ENCODE data around the gene CACNA2D3.

The CACNA2D3 gene

DNA sequence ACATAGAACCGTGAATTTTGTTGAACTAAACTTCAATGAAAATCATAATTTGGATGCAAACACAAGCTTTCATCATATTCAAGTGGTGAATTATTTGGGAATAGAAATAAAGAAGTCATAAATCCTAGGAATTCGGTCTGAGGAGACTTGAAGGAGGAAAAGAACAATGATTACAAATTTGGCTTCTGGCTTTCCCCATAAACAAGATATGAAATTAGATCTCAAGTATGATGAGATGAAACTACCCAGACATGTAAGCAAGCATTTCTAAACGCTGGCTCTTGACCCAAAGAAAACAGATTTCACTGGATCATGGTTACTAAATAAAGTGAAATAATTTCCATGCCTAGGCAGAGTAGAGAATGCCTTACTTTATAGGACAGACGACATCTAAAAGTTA lies 952.4 kb downstream of the CACNA2D3 start:
- WGBS (ENCODE audit: extremely low coverage, insufficient coverage, low lambda C conversion rate), result no CpG with 5 or more reads among the region's 4 CpGs

DNA sequence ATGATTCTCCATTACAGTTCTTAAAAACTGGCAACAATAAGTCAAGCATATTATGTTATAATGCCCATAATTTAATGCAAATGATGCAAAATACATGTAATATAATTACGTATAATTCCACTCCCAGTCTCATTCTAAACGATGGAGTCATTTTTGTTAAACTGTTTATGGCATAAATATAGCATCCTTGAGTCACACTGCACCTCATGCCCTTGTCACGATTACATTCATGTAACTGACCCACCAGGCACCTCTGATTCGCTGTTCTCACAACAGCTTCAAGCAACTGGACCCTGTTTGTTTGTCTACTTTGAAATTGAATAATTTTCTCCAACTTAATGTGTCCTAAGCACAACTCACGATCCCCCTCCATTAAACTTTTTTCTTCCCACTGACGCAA lies 953.5 kb downstream of the CACNA2D3 start:
- Histone ChIP-seq H2BK15ac (replicated peaks; ENCODE audit: low read depth) (no peak overlapping the region), H3K4me2 (ENCODE audit: low read length) (no peak overlapping the region), H2BK5ac (ENCODE audit: low read length) (no peak overlapping the region), H2BK120ac (ENCODE audit: low read depth, low read length) (no peak overlapping the region), H3K9ac (ENCODE audit: low read length) (no peak overlapping the region), H4K8ac (ENCODE audit: low read depth, low read length) (no peak overlapping the region), H2AK5ac (ENCODE audit: low read length) (no peak overlapping the region), H4K5ac (ENCODE audit: low read length) (no peak overlapping the region), H3K79me1 (ENCODE audit: low read length) (no peaks in the 10 kb centered on the region), H3K27ac (ENCODE audit: low read depth, low read length) (no peak overlapping the region), H3K27me3 (ENCODE audit: insufficient read depth, low read length, poor library complexity) (no peaks in the 10 kb centered on the region), H3K56ac (ENCODE audit: low read length) (no peak overlapping the region), H3K4ac (ENCODE audit: low read depth, low read length) (no peak overlapping the region), H3K18ac (ENCODE audit: low read length) (no peak overlapping the region), H3K4me1 (ENCODE audit: control insufficient read depth, low read depth, low read length) (no peaks in the 10 kb centered on the region), H3K79me2 (ENCODE audit: control insufficient read depth, insufficient read depth, low read length) (no peaks in the 10 kb centered on the region), H3K23ac (ENCODE audit: low read length) (no peak overlapping the region), H3K36me3 (ENCODE audit: control insufficient read depth, insufficient read depth, low read length) (no peaks in the 10 kb centered on the region), H3K4me3 (ENCODE audit: low read length) (no peak overlapping the region)
- 100% methylated on average over 2 of the region's 6 CpGs for WGBS (ENCODE audit: extremely low coverage, insufficient coverage, low lambda C conversion rate)
- no peak for DNase-seq

More for the DNA sequence above, 952.4 kb downstream of the CACNA2D3 start:
- H3K4me2 ChIP-seq (ENCODE audit: low read length), result no peak overlapping the region
- no peak overlapping the region for H2AK5ac ChIP-seq (ENCODE audit: low read length)
- no peak overlapping the region for H3K56ac ChIP-seq (ENCODE audit: low read length)
- no peak overlapping the region for H2BK5ac ChIP-seq (ENCODE audit: low read length)
- H3K18ac ChIP-seq (ENCODE audit: low read length), result no peak overlapping the region
- H3K4me1 ChIP-seq (ENCODE audit: control insufficient read depth, low read depth, low read length), result no peaks in the 10 kb centered on the region
- H4K8ac ChIP-seq (ENCODE audit: low read depth, low read length), result no peak overlapping the region
- no peaks in the 10 kb centered on the region for H3K79me2 ChIP-seq (ENCODE audit: control insufficient read depth, insufficient read depth, low read length)
- H3K23ac ChIP-seq (ENCODE audit: low read length), result no peak overlapping the region
- no peaks in the 10 kb centered on the region for H3K79me1 ChIP-seq (ENCODE audit: low read length)
- H3K4ac ChIP-seq (ENCODE audit: low read depth, low read length), result no peak overlapping the region
- H2BK15ac ChIP-seq (replicated peaks; ENCODE audit: low read depth), result no peak overlapping the region
- H3K4me3 ChIP-seq (ENCODE audit: low read length), result no peak overlapping the region
- no peaks in the 10 kb centered on the region for H3K27me3 ChIP-seq (ENCODE audit: insufficient read depth, low read length, poor library complexity)
- no peak overlapping the region for H3K27ac ChIP-seq (ENCODE audit: low read depth, low read length)
- no peaks in the 10 kb centered on the region for H3K36me3 ChIP-seq (ENCODE audit: control insufficient read depth, insufficient read depth, low read length)
- no peak for DNase-seq
- no peak overlapping the region for H2BK120ac ChIP-seq (ENCODE audit: low read depth, low read length)
- H4K5ac ChIP-seq (ENCODE audit: low read length), result no peak overlapping the region
- no peak overlapping the region for H3K9ac ChIP-seq (ENCODE audit: low read length)

DNA sequence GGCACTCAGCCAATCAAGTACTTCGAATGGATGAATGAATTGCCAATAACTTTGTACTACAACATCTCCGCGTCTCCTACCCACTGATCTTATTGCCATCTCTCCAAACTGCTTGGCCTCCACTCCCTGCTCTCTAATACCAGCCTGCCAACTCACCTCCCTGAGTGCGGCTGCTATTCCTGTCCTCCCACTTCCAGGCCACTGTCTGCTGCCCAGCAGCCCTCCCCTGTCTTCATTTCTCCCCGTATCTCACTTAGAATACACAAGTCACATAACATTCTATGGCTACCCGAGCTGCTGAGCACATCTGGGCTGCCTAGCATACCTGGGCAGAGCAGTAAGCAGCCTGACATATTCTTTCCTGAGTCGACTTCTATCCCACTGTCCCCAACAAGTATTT lies 955.4 kb downstream of the CACNA2D3 start:
- Histone ChIP-seq H3K56ac (ENCODE audit: low read length) (no peak overlapping the region), H3K27me3 (ENCODE audit: insufficient read depth, low read length, poor library complexity) (no peaks in the 10 kb centered on the region), H3K18ac (ENCODE audit: low read length) (no peak overlapping the region), H2BK15ac (replicated peaks; ENCODE audit: low read depth) (no peak overlapping the region), H3K79me1 (ENCODE audit: low read length) (no peaks in the 10 kb centered on the region), H3K4me1 (ENCODE audit: control insufficient read depth, low read depth, low read length) (no peaks in the 10 kb centered on the region), H3K23ac (ENCODE audit: low read length) (no peak overlapping the region), H3K4me2 (ENCODE audit: low read length) (no peak overlapping the region), H3K4ac (ENCODE audit: low read depth, low read length) (no peak overlapping the region), H2AK5ac (ENCODE audit: low read length) (no peak overlapping the region), H3K79me2 (ENCODE audit: control insufficient read depth, insufficient read depth, low read length) (no peaks in the 10 kb centered on the region), H3K36me3 (ENCODE audit: control insufficient read depth, insufficient read depth, low read length) (no peaks in the 10 kb centered on the region), H2BK120ac (ENCODE audit: low read depth, low read length) (no peak overlapping the region), H4K8ac (ENCODE audit: low read depth, low read length) (no peak overlapping the region), H2BK5ac (ENCODE audit: low read length) (no peak overlapping the region), H3K9ac (ENCODE audit: low read length) (no peak overlapping the region), H3K4me3 (ENCODE audit: low read length) (no peak overlapping the region), H4K5ac (ENCODE audit: low read length) (no peak overlapping the region), H3K27ac (ENCODE audit: low read depth, low read length) (no peak overlapping the region)
- no CpG with 5 or more reads among the region's 7 CpGs for WGBS (ENCODE audit: extremely low coverage, insufficient coverage, low lambda C conversion rate)
- peak; percentile 4 for DNase-seq

DNA sequence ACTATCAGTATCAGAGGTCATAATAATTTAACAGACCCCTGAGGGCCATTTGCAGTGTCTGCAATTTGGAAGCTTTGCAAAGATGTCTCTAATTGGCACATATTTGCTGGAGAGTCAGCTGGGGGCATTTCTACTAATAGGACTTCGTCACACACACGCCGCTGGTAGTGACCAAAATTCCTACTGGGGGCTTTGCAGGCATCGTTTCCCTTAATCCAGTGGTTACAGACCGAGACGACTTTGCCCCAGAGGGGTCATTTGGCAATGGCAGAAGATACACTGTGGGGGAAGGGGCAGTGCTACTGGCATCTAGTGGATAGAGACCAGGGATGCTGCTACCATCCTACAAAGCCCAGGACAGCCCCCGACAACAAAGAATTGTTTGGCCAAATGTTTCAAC lies 956.5 kb downstream of the CACNA2D3 start:
- H2AK5ac ChIP-seq (ENCODE audit: low read length), result no peak overlapping the region
- H2BK15ac ChIP-seq (replicated peaks; ENCODE audit: low read depth), result no peak overlapping the region
- H3K79me2 ChIP-seq (ENCODE audit: control insufficient read depth, insufficient read depth, low read length), result no peaks in the 10 kb centered on the region
- H3K4me1 ChIP-seq (ENCODE audit: control insufficient read depth, low read depth, low read length), result no peaks in the 10 kb centered on the region
- H3K27ac ChIP-seq (ENCODE audit: low read depth, low read length), result no peak overlapping the region
- peak; percentile 7 for DNase-seq
- H4K8ac ChIP-seq (ENCODE audit: low read depth, low read length), result no peak overlapping the region
- no peak overlapping the region for H3K9ac ChIP-seq (ENCODE audit: low read length)
- H3K4me2 ChIP-seq (ENCODE audit: low read length), result no peak overlapping the region
- no peak overlapping the region for H3K4me3 ChIP-seq (ENCODE audit: low read length)
- no peak overlapping the region for H2BK120ac ChIP-seq (ENCODE audit: low read depth, low read length)
- no peak overlapping the region for H3K4ac ChIP-seq (ENCODE audit: low read depth, low read length)
- H3K56ac ChIP-seq (ENCODE audit: low read length), result no peak overlapping the region
- no peaks in the 10 kb centered on the region for H3K27me3 ChIP-seq (ENCODE audit: insufficient read depth, low read length, poor library complexity)
- no peak overlapping the region for H3K18ac ChIP-seq (ENCODE audit: low read length)
- H3K36me3 ChIP-seq (ENCODE audit: control insufficient read depth, insufficient read depth, low read length), result no peaks in the 10 kb centered on the region
- H3K79me1 ChIP-seq (ENCODE audit: low read length), result no peaks in the 10 kb centered on the region
- no peak overlapping the region for H2BK5ac ChIP-seq (ENCODE audit: low read length)
- H4K5ac ChIP-seq (ENCODE audit: low read length), result no peak overlapping the region
- no CpG with 5 or more reads among the region's 7 CpGs for WGBS (ENCODE audit: extremely low coverage, insufficient coverage, low lambda C conversion rate)
- H3K23ac ChIP-seq (ENCODE audit: low read length), result no peak overlapping the region

DNA sequence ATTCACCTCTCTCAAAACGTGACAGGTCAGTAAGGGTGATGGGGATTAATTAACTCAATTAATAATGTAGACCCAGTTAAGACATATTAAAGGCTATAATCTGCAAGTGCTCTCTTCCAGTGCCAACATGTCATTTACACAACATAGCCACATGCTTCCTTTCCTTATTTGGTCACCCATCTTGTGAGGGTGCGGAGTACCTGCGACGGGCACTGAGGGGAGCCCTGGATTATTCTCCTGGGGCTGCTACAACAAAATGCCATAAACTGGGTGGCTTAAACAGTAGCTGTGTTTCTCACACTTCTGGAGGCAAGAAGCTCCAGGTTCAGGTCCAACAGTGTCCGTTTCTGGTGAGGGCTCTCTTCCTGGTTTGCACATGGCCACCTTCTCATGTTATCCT lies 962.9 kb downstream of the CACNA2D3 start:
- no peak overlapping the region for H4K5ac ChIP-seq (ENCODE audit: low read length)

DNA sequence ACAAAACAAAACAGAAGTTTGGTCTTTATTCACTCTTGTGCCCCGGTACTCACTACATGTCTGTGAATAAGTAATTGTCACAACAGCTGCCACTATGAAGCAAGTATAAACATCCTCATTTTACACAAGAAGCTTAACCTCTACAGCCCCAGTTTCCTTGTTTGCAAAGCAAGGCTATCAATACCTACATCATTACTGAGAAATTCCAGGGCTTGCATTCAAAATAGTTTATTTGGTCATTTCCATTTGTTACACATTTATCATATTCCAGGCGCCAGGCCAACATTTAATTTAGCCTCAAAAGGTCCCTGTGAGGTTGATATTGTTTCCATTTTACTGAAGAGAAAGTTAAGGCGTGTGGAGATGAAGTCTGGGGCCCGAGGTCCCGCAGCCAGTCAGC lies 966.9 kb downstream of the CACNA2D3 start:
- no CpG with 5 or more reads among the region's 5 CpGs for WGBS (ENCODE audit: extremely low coverage, insufficient coverage, low lambda C conversion rate)
- DNase-seq, result no peak
- Histone ChIP-seq H3K4me3 (ENCODE audit: low read length) (no peak overlapping the region), H2BK15ac (replicated peaks; ENCODE audit: low read depth) (no peak overlapping the region), H4K8ac (ENCODE audit: low read depth, low read length) (no peak overlapping the region), H2AK5ac (ENCODE audit: low read length) (no peak overlapping the region), H3K18ac (ENCODE audit: low read length) (no peak overlapping the region), H3K36me3 (ENCODE audit: control insufficient read depth, insufficient read depth, low read length) (no peaks in the 10 kb centered on the region), H3K4me2 (ENCODE audit: low read length) (no peak overlapping the region), H3K79me2 (ENCODE audit: control insufficient read depth, insufficient read depth, low read length) (no peaks in the 10 kb centered on the region), H3K4ac (ENCODE audit: low read depth, low read length) (no peak overlapping the region), H3K4me1 (ENCODE audit: control insufficient read depth, low read depth, low read length) (no peaks in the 10 kb centered on the region), H2BK5ac (ENCODE audit: low read length) (no peak overlapping the region), H3K23ac (ENCODE audit: low read length) (no peak overlapping the region), H3K27me3 (ENCODE audit: insufficient read depth, low read length, poor library complexity) (no peaks in the 10 kb centered on the region), H3K79me1 (ENCODE audit: low read length) (no peaks in the 10 kb centered on the region), H3K56ac (ENCODE audit: low read length) (no peak overlapping the region), H4K5ac (ENCODE audit: low read length) (no peak overlapping the region), H3K9ac (ENCODE audit: low read length) (no peak overlapping the region), H3K27ac (ENCODE audit: low read depth, low read length) (no peak overlapping the region), H2BK120ac (ENCODE audit: low read depth, low read length) (no peak overlapping the region)

More for the DNA sequence above, 962.9 kb downstream of the CACNA2D3 start:
- no peak overlapping the region for H2AK5ac ChIP-seq (ENCODE audit: low read length)
- H3K27me3 ChIP-seq (ENCODE audit: insufficient read depth, low read length, poor library complexity), result no peaks in the 10 kb centered on the region
- H3K4me3 ChIP-seq (ENCODE audit: low read length), result no peak overlapping the region
- H3K4me1 ChIP-seq (ENCODE audit: control insufficient read depth, low read depth, low read length), result no peaks in the 10 kb centered on the region
- H3K18ac ChIP-seq (ENCODE audit: low read length), result no peak overlapping the region
- no peak overlapping the region for H3K56ac ChIP-seq (ENCODE audit: low read length)
- no peaks in the 10 kb centered on the region for H3K36me3 ChIP-seq (ENCODE audit: control insufficient read depth, insufficient read depth, low read length)
- H3K4me2 ChIP-seq (ENCODE audit: low read length), result no peak overlapping the region
- no peak overlapping the region for H2BK5ac ChIP-seq (ENCODE audit: low read length)
- no peaks in the 10 kb centered on the region for H3K79me2 ChIP-seq (ENCODE audit: control insufficient read depth, insufficient read depth, low read length)
- no peaks in the 10 kb centered on the region for H3K79me1 ChIP-seq (ENCODE audit: low read length)
- no peak for DNase-seq
- no peak overlapping the region for H3K4ac ChIP-seq (ENCODE audit: low read depth, low read length)
- WGBS (ENCODE audit: extremely low coverage, insufficient coverage, low lambda C conversion rate), result no CpG with 5 or more reads among the region's 5 CpGs
- H4K8ac ChIP-seq (ENCODE audit: low read depth, low read length), result no peak overlapping the region
- H2BK15ac ChIP-seq (replicated peaks; ENCODE audit: low read depth), result no peak overlapping the region
- no peak overlapping the region for H3K23ac ChIP-seq (ENCODE audit: low read length)
- H3K27ac ChIP-seq (ENCODE audit: low read depth, low read length), result no peak overlapping the region
- H2BK120ac ChIP-seq (ENCODE audit: low read depth, low read length), result no peak overlapping the region
- H3K9ac ChIP-seq (ENCODE audit: low read length), result no peak overlapping the region
